Fibroblast of skin of scalp (primary cell): ENCODE results near the gene BCDIN3D.
"Not testable (repeated sequence)": the region's sequence is repeated elsewhere in the genome, so short reads cannot be mapped to it uniquely, and the experiment has no call there.

Source experiments
- DNase-seq: peaks from one replicate; pipeline ENCODE4 v3.0.0-alpha.2; 2013

BCDIN3D gene

DNA sequence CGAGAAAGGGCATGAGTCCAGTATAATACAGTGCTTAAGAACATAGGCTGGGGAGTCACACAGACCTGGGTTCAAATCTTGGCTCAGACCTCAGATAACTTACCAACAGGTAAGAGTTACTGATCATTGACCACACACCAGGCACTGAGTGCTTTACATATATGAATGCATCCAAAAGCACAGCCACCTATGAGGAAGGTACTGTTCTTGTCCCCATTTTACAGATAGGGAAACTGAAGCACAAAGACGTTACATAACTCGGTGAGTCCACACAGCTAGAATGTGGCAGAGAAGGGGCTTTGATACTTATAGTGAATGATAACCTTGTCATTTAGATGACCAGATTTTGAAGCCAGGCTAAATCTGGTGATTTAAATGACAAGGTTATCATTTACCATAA lies 33.2 kb upstream of the BCDIN3D start:
- DNase-seq, result no peak

DNA sequence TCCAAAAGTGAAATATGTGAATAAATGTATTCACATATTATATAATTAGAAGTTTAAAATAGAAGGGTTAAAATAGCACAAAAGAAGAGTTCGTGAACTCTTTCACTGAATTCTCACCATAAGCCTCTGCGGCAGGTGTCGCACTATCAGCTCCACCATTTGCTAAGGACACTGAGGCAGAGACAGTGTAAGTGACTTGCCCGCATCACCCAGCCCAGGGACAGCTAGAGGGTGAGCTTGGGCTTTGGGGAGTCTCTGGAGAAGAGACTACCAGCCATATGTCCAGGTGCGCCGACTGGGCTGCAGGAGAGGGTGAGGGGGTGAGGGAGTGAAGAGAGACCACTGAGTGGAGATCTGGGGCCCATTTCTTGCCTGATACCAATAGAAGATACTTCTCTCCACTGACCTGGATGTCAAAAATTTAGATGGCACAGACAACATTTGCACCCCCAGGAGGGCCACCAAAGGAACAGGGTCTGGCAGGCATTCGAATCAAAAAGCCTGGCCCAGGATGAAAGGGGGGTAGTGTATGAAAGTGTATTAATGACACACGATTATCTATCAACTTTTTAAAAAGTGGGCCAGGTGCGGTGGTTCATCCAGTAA lies 32.3 kb upstream of the BCDIN3D start:
- no peak for DNase-seq

DNA sequence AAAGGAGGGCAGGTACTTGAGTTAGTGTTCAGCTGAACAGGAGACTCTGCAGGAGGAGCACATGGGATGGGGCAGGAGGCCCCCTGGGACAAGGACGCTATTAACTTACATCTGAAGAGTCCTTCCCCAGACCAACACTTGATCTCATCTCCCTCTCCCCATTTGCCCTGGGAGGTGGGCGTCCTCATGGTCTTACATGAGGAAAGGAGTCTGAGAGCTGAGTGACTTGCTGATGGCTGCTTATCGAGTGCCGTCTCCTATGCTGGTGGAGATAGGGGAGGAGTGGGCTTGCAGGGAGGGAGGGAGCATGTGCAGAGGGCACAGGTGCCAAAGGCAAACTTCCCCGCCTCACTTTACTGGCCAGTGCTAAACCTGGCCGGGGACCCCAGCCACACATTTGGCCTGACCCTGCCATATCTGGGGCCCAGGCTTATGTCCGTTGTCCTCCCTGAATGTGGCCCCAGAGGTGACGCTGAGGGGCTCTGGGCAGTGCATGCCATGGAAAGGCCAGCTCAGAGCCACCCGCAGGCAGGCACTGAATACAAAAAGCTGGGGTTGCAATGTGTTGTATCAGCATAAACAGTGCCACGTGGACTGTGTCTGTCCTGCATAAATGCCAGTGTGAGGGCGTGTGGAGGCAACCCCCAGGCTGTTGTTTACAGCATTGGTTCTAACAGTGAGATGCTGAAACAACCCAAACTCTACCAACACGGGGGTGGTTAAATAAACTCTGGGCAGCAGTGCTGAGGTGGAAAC lies 31.4 kb upstream of the BCDIN3D start:
- no peak for DNase-seq

DNA sequence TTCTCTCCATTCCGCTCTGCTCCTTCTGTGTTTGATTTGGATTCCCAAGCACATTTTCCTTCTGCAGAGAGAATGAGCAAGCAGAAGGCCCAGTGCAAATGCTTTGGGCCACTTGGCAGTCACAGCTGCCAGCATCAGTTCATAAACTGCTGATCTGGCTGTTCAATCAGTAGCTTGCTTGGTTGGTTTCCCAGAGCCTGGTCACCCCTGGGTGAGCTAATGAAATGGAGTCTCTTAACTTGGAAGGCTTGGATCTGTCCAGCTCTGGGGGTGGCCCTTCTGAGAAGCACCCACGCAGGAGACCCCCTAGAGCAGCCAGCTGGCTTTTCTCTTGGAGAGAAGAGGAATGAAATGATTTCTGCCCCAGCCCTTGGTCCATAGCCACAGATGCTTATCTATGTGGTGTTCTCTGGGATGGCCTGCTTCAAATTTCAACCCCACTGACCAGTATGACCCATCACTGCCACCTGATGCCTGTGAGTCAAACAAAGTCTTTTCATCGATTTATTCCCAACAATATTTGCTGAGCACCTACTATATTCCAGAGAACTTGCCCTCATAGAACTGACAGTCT lies 30.5 kb upstream of the BCDIN3D start:
- DNase-seq, result no peak

DNA sequence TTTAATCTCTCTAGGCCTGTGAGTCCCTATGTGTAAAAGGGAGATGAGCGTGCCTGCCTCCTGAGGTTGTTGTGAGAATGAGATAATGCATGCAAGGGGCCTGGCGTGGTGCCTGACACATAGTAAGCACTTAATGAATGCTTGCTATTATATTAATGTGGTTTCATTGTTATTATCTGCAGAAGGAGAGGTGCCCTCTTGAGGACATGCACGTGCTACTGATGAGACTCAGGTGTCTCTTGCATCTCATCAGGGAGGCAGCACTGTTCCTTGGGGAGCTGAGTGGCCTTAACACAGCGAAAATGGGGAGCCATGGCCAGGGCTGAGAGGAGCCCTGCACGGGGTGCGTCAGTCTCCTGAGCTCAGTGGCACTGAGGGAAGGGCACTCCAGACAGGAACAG lies 29.9 kb upstream of the BCDIN3D start:
- DNase-seq, result peak; percentile 51

DNA sequence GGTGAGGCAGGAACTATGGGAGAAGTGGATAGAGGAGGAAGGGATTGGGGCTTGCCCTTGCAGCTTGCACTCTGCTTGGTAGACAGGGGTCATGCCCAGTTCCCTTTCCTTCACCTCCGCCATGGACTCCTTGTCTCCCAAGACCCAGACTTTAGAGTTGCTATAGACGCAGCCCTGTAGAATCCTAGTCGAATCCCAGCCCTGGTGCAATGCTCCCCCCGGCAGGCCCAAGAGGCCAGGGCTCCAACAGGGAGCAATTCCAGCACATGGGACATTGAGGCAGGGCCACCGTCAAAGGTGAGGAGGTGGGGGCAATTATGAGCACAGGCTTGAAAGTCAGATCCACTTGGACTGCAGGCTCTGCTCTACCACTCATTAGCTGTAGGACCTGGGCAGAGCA lies 29.5 kb upstream of the BCDIN3D start:
- DNase-seq, result no peak

DNA sequence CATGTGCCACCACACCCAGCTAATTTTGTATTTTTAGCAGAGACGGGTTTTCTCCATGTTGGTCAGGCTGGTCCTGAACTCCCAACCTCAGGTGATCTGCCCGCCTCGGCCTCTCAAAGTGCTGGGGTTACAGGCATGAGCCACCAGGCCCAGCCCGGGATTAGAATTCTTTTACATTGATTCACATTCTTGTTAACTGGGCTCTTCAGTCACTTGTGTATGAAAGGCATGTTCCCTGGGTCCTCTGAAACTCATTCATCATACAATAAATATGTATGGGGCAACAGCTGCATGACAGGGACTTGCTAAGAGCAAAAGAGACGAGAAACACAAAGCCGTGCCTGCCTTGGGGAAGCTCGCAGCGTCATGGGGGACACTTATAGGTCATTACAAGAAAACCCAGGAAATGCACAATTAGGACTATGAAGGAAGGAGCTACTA lies 28.9 kb upstream of the BCDIN3D start:
- peak; percentile 81 for DNase-seq

DNA sequence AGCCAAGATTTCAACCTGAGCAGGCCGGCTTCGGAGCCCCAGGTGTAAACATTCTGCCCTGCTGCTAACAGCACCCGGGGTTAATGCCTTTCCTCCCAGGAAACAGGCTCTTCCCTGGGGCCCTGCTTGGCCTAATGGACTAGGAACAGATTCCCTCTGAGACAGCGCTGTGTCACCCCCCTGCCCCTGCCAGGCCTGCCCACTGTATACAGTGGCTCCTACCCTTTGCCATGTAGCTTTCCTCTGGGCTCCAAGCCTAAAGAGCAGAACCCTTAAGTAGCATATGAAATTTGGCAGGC lies 28.3 kb upstream of the BCDIN3D start:
- no peak for DNase-seq

DNA sequence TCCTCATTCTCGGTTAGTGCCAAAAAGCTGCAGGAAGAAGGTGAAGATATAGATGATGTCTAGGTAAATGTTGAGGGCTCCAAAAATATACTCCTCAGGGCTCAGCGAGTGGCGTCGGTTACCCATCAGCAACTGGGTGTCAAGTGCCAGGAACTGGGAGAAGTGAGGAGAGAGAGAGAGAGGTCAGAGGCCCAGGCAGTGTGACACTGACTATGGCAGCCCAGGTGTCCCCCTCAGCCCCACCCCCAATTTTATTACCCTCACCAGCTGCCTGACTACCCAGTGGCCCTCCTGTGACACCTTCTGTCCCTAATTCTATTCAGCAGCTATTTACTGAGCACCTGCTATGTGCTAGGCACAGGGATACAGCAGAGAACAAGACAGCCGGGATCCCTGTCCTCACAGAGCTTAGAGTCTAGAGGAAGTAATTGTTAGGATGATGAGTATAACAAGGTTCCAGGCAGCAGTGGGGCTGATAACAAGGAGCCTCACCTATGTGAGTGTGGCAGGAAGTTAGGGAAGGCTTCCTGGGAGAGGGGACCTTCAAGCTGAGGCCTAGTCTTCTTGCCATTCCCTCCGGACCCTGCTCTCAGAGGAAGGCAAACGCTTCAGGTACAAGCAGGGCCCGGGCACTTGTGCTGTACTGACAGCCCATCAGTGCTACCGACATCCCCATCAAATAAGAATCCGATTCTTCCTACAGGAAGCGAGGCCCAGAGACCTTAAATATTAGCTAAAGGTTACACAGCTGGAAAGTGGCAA lies 27.8 kb upstream of the BCDIN3D start:
- no peak for DNase-seq

DNA sequence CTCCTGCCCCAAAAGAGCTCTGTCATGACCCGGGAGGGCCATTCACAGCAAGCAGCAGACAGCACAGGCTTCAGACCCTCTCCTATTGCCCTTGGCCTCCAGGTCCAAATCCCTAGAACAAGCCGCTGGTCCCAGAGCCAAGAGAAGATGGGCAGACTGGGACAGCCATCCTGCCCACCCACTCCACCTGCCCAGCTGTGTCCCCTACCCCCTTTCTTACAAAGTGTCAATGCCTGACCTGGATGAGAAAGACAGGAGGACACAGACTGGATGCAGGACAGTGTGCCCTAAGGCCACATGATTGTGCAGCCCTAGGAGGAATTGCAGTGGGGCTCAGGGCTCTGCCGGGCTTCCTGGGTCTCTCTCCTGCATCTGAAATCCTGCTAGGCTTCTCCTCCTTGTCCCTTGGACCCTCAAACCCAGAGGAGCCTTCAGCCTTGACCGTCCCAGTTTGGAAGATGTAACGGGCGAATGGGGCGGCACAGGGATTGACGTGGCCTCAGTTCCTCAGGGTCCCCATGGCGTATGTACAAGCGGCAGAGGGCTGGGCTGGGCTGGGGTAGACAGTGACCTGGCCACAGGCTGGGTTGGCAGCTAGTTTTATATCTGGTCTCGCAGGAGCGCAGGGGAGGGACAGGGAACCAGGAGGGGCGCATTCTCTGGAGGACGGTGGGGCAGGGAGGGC lies 27.1 kb upstream of the BCDIN3D start:
- DNase-seq, result no peak

DNA sequence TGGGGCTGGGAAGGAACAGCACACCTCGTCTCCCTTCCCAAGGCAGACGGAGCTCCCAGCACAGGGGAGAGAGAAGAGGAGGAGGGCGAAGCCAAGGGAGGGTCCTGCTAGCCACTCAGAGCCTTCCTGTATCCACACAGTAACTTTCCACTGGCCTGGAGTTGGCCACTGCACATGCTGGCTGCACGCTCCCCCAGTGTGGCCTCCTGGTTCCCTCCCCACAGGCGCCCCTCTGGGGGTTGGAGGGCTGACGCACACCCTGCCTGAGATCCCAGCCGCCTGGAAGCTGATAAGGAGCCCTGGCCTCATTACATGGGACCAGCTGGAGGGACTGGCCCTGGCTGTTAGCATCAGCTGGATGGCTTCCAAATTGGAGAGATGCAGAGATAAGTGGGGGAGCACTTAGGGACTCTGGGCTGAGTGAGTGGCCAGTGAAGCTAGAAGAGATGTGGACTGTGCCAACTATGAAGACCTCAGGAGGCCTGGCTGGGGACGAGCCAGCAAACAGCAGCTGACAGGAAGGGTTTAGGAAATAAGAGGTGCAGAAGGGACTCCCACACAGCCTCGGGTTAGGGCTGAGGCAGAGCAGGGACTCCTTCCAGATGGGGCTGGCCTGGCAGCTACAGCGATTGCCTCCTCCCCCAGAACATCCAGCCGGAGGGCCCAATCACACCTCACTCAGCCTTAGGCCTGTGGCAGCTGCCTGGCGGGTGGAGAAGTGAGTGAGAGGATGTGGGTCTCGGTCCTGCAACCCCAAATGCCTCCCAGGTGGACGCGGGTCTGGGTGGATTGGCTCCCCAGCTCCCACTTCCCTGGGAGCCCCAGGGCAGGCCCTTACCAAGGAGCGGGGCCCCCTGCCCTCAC lies 26.3 kb upstream of the BCDIN3D start:
- peak; percentile 85 for DNase-seq

DNA sequence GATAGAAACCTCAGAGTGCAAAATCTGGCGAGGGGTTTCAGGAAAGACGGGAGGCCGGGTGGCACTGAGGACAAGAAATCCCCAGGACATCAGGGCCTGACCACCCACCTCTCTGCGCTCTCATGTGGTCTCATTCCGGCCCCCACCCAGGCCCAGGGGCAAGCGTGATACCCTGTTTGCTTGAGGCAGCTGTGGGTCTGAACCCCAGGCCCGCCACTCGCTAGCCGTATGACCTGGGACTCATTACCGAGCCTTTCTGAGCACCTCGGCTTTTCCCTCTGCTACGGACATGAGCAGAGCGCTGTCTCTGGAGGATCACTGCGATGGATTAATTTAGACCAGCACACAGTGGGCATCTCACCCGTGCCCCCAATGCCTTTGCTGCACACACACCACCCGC lies 25.5 kb upstream of the BCDIN3D start:
- DNase-seq, result no peak

DNA sequence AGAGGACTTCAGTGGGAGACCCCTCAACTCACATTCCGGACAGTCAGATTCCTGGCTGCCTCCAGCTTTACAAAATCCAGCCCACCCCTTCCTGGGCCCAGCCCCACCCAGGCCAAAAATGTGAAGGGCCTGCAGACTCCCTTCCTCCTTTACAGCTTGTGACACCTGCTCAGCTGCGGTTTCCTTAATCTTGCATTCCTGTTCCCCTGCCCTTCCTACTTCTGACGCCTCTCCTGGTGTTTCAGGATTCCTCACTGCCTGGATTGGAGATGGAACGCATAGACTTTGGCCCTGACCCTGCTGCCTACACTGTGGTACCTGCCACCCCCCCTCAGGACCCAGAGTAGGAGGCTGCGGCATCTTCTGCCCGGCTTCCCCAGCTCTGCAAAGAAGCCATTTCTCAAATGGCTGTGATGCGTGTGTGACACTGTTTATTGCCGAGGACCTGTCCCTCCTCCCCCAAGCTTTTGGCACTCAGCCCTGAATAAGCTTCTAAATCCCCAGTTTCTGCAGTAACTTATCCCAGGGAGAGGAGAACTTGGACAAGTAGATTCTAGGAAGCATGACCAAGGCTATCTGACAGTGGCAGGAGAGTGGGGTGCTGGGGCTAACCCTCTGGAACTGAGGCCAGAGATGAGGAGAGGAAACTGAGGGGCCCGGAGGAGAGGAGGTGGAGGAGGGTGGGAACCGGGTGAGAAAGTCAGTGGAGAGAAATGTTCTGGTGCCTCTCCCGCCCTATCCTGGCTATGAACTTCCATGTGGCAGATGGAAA lies 24.9 kb upstream of the BCDIN3D start:
- DNase-seq, result no peak

DNA sequence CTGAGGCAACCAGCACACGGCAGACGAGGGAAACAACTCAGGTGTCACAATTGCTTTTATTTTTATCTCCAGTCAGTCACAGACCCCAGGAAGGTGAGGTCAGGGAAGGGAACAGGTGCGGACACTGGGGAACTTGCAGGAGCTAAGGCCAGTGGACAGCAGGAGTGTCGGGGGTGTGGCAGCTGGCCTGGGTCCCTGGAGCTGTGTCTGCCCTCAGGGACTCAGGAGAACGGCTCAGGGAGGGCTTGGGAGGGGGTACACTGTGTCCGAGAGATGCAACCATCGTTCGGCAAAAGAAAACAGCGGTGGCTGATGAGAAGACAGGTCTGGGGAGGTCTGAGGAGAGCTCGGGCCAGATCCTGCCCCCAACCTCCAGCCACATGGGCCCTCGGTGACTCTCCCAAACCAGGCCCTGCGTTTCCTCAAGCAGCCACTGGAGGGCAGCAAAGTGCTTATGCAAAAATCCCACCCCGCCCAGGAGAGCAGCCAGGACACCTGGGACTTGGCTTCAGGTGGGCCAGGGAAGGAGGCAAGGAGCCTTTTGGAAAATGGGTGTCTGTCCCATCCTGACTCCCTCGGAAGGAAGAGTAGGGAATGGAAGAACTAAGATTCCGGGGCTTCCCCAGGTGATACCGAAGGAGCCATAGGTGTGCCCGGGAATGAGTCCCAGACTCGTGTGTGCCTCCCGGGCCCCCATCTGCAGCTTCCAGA lies 24.1 kb upstream of the BCDIN3D start:
- peak; percentile 63 for DNase-seq

DNA sequence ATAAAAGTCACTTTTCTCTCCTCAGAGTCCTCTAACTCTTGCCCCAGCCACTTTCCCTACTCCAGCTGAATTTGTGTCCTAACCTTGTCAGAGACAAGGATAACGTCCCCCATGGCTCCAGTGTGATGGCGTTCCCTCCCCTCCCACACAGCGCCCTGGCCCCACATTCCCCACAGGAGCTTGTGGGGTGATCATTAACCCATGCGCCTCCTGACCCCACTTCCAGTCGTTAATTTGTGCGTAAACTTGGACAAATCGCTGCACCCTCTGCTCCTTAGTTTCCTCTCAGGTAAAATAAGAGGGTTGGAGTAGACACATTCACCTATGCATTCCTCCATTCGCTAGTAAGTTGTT lies 22.9 kb upstream of the BCDIN3D start:
- DNase-seq, result no peak

DNA sequence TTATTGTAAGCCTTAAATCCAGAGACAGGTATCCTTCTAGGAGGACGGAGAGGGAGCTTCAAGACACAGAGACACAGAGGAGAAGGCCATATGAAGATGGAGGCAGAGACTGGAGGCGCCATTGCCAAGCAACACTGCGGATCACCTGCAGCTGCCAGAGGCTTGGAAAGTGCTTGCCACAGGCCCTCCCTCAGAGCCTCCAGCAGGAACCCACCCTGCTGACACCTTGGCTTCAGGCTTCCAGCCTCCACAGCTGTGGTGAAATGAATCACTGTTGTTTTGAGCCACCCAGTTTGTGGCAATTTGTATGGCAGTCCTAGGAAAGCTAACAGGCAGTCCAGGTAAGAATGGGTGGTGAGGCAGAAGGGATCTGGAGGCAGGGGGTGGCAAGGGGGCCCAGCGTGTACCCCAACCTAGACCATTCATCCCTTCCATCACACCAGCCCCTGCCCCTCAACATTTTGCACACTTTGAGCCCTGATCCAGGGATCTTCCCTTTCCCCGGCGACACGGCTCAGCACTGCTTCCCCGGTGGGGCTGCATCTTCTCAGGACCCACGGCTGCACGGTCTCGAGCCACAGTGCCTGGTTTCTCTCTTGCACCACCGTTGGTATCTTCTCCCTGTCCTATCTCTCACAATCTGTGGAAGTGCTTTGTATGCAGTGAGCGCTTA lies 22.3 kb upstream of the BCDIN3D start:
- DNase-seq, result no peak

DNA sequence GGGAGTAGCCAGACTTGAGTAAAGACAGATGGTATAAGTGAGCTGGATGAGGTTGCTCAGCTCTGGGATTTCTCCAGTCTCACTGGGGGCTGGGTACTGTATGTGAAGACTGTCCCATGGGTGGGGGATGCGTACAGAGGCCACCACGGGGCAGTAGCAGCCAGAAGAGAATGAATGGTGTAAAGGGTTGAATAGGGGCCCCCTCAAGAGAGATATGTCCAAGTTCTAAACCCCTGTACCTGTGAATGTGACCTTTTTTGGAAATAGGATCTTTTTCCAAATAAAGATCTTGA lies 21.8 kb upstream of the BCDIN3D start:
- DNase-seq, result no peak

DNA sequence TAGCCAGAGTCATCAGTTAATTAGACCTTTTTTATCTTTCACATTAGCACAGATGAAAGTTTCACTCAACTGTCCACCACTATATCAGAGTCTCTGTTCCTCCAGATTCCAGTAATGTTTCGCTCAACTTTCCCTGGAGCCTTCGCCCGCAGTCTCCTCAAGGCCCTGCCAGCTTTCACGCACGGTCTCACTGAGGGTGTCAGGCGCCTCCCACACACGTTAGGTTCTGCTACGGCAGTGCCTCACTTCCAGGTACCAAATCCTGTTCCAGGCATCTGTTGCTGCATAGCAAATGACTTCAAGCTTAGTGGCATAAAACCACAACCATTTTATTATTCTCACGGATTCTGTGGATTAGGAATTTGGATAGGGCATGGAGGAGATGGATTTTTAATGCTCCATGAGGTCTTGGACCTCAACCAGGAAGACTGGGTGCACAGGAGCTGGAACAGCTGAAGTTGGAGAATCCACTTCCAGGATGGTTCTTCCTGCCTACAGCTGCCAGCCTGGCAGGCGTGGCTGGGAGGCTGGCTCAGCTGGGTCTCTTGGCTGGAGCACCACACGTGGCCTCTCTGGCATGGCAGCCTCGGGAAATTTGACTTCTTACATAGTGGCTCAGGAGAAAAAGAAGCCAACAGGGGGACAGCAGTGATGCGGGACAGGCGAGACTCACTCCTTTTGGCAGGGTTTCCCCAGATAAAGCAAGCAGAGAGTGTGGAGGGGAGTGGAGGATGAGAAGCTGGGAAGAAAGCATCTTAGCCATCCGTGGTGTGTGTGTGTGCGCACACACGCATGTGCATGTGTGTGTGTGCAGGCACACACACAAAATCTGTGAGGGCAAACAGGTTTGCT lies 21.3 kb upstream of the BCDIN3D start:
- DNase-seq, result no peak

DNA sequence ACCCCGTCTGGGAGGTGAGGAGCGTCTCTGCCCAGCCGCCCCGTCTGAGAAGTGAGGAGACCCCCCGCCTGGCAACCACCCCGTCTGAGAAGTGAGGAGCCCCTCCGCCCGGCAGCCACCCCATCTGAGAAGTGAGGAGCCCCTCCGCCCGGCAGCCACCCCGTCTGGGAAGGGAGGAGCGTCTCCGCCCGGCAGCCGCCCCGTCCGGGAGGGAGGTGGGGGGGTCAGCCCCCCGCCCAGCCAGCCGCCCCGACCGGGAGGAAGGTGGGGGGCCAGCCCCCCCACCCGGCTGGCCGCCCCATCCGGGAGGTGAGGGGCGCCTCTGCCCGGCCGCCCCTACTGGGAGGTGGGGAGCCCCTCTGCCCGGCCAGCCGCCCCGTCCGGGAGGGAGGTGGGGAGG lies 18.0 kb upstream of the BCDIN3D start:
- DNase-seq, result not testable (repeated sequence)
